ENCODE data around the gene CCR4. TPM values are rescaled to one million over a fixed set of nuclear protein-coding genes. Genes with fewer than 3 reads are reported as not detected.

Gene CCR4
- polyA plus RNA-seq, 1 donor (not counting 4 experiments of a cell fraction or from before 2014, with no cell fraction given), result not detected

GRCh38 chr3:32972482-32973146 lies 21.2 kb downstream of the CCR4 start:
- no peak overlapping the region for H3K9ac ChIP-seq (ENCODE audit: control insufficient read depth, extremely low read depth, insufficient read depth, low read length)
- H2AFZ ChIP-seq (ENCODE audit: control insufficient read depth, low read length), result no peak overlapping the region
- H3K9me1 ChIP-seq (ENCODE audit: control insufficient read depth, extremely low read depth, insufficient read depth, low read length), result no peaks in the 10 kb centered on the region
- H3K79me2 ChIP-seq (ENCODE audit: control insufficient read depth, insufficient read depth, low read length), result no peaks in the 10 kb centered on the region
- no peaks in the 10 kb centered on the region for H3K36me3 ChIP-seq (ENCODE audit: control insufficient read depth in 2 of 2, extremely low read depth in 1 of 2, insufficient read depth in 2 of 2, low read length in 2 of 2)
- no peak overlapping the region for H3K27ac ChIP-seq (ENCODE audit: control insufficient read depth, insufficient read depth, low read length)
- dilution Hi-C loops (cut with MboI; ENCODE audit: extremely low pct_ligation_motif_present, low sequenced_read_pairs), result no loop called here
- FAIRE-seq (no peak), DNase-seq (ENCODE audit: low read depth, low spot score) (no peak)
- no peaks in the 10 kb centered on the region for H3K4me1 ChIP-seq (ENCODE audit: control insufficient read depth, extremely low read depth, insufficient read depth, low read length)
- H3K4me2 ChIP-seq (ENCODE audit: control insufficient read depth, extremely low read depth, insufficient read depth, low read depth, low read length), result no peak overlapping the region
- no peaks in the 10 kb centered on the region for H3K9me3 ChIP-seq (ENCODE audit: control insufficient read depth, low read depth, low read length)
- TF ChIP-seq EZH2 (IDR thresholded peaks at IDR 0.05; ENCODE audit: low read length) (no peak), CTCF (optimal IDR thresholded peaks at IDR 0.05 in 1 of 3, IDR thresholded peaks at IDR 0.05 in 1 of 3, conservative IDR thresholded peaks at IDR 0.05 in 1 of 3; ENCODE audit: extremely low read depth in 1 of 3, insufficient read depth in 2 of 3, low read length in 3 of 3) (no peak)
- H3K27me3 ChIP-seq (ENCODE audit: control insufficient read depth, extremely low read depth, insufficient read depth, low read length), result no peaks in the 10 kb centered on the region
- H3K4me3 ChIP-seq (ENCODE audit: control insufficient read depth in 2 of 3, extremely low read depth in 1 of 3, insufficient read depth in 2 of 3, low read depth in 1 of 3, low read length in 3 of 3), result no peak overlapping the region
- no peaks in the 10 kb centered on the region for H4K20me1 ChIP-seq (ENCODE audit: control insufficient read depth, extremely low read depth, insufficient read depth, low read length)

- FAIRE-seq, result no peak
- H3K9me3 ChIP-seq (ENCODE audit: control insufficient read depth, low read depth, low read length), result no peaks in the 10 kb centered on the region
- TF ChIP-seq EZH2 (IDR thresholded peaks at IDR 0.05; ENCODE audit: low read length) (no peak), CTCF (optimal IDR thresholded peaks at IDR 0.05 in 1 of 3, IDR thresholded peaks at IDR 0.05 in 1 of 3, conservative IDR thresholded peaks at IDR 0.05 in 1 of 3; ENCODE audit: extremely low read depth in 1 of 3, insufficient read depth in 2 of 3, low read length in 3 of 3) (no peak)
- dilution Hi-C loops (cut with MboI; ENCODE audit: extremely low pct_ligation_motif_present, low sequenced_read_pairs), result no loop called here
- no peaks in the 10 kb centered on the region for H4K20me1 ChIP-seq (ENCODE audit: control insufficient read depth, extremely low read depth, insufficient read depth, low read length)
- no peak overlapping the region for H3K27ac ChIP-seq (ENCODE audit: control insufficient read depth, insufficient read depth, low read length)
- H3K27me3 ChIP-seq (ENCODE audit: control insufficient read depth, extremely low read depth, insufficient read depth, low read length), result no peaks in the 10 kb centered on the region
- DNase-seq (ENCODE audit: low read depth, low spot score), result no peak
- no peaks in the 10 kb centered on the region for H3K9me1 ChIP-seq (ENCODE audit: control insufficient read depth, extremely low read depth, insufficient read depth, low read length)
- H2AFZ ChIP-seq (ENCODE audit: control insufficient read depth, low read length), result no peak overlapping the region
- H3K36me3 ChIP-seq (ENCODE audit: control insufficient read depth in 2 of 2, extremely low read depth in 1 of 2, insufficient read depth in 2 of 2, low read length in 2 of 2), result no peaks in the 10 kb centered on the region
- no peaks in the 10 kb centered on the region for H3K79me2 ChIP-seq (ENCODE audit: control insufficient read depth, insufficient read depth, low read length)
- no peak overlapping the region for H3K4me3 ChIP-seq (ENCODE audit: control insufficient read depth in 2 of 3, extremely low read depth in 1 of 3, insufficient read depth in 2 of 3, low read depth in 1 of 3, low read length in 3 of 3)
- H3K9ac ChIP-seq (ENCODE audit: control insufficient read depth, extremely low read depth, insufficient read depth, low read length), result no peak overlapping the region
- no peaks in the 10 kb centered on the region for H3K4me1 ChIP-seq (ENCODE audit: control insufficient read depth, extremely low read depth, insufficient read depth, low read length)
- no peak overlapping the region for H3K4me2 ChIP-seq (ENCODE audit: control insufficient read depth, extremely low read depth, insufficient read depth, low read depth, low read length)
These were observed 22.5 kb downstream of the CCR4 start for GRCh38 chr3:32973982-32974381.

All from keratinocyte (primary cell).